GM21825 (cell line): ENCODE measurements around the gene BSN.

Experiments used
- ATAC-seq: cut with Tn5 transposase; IDR thresholded peaks from one replicate; pipeline ENCODE4 v1.9.1; 2021; ENCODE audit warnings: mild to moderate bottlenecking, moderate library complexity; ENCODE audit not compliant: unreplicated experiment

The BSN gene

DNA sequence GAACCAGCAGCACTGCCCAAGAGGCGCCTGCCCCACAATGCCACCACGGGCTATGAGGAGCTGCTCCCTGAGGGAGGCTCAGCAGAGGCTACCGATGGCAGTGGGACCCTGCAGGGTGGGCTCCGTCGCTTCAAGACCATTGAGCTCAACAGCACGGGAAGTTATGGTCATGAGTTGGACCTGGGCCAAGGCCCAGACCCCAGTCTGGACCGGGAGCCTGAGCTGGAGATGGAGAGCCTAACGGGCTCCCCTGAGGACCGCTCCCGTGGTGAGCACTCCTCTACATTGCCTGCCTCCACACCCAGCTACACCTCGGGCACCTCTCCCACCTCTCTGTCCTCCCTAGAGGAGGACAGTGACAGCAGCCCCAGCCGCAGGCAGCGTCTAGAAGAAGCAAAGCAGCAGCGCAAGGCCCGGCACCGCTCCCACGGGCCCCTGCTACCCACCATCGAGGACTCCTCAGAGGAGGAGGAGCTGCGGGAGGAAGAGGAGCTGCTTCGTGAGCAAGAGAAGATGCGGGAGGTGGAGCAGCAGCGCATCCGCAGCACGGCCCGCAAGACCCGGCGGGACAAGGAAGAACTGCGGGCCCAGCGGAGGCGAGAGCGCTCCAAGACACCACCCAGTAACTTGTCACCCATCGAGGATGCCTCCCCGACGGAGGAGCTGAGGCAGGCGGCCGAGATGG lies 98.1 kb downstream of the BSN start:
- no peak for ATAC-seq

DNA sequence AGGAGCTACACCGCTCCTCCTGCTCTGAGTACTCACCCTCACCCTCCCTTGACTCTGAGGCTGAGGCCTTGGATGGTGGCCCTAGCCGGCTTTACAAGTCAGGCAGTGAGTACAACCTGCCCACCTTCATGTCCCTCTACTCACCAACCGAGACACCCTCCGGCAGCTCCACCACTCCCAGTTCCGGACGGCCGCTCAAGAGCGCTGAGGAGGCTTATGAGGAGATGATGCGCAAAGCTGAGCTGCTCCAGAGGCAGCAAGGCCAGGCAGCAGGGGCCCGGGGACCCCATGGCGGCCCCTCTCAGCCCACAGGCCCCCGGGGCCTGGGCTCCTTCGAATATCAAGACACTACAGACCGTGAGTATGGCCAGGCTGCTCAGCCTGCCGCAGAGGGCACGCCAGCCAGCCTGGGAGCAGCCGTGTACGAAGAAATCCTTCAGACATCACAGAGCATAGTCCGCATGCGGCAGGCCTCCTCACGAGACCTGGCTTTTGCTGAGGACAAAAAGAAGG lies 98.7 kb downstream of the BSN start:
- ATAC-seq: no peak

DNA sequence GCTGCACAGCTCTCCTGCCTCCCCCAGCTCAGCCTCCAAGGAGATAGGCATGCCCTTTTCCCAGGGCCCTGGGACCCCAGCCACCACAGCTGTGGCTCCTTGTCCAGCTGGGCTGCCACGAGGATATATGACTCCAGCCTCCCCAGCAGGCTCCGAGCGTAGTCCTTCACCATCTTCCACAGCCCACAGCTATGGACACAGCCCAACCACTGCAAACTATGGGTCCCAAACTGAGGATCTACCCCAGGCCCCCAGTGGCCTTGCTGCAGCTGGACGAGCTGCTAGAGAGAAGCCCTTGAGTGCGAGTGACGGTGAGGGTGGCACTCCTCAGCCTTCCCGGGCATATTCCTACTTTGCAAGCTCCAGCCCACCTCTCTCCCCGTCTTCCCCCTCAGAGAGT lies 99.3 kb downstream of the BSN start:
- no peak for ATAC-seq

GRCh38 chr3:49654176-49654825 lies 100.0 kb downstream of the BSN start:
- no peak for ATAC-seq

DNA sequence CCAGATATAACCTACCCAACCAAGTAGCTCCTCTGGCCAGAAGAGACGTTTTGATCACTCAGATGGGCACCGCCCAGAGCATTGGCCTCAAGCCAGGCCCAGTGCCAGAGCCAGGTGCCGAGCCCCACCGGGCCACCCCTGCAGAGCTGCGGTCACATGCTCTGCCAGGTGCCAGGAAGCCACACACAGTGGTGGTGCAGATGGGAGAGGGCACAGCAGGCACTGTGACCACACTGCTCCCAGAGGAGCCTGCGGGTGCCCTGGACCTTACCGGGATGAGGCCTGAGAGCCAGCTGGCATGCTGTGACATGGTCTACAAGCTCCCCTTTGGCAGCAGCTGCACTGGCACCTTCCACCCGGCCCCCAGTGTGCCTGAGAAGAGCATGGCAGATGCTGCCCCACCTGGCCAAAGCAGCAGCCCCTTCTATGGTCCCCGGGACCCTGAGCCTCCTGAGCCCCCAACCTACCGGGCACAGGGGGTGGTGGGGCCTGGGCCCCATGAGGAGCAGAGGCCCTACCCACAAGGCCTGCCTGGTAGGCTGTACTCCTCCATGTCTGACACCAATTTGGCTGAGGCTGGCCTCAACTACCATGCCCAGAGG lies 100.8 kb downstream of the BSN start:
- no peak for ATAC-seq

DNA sequence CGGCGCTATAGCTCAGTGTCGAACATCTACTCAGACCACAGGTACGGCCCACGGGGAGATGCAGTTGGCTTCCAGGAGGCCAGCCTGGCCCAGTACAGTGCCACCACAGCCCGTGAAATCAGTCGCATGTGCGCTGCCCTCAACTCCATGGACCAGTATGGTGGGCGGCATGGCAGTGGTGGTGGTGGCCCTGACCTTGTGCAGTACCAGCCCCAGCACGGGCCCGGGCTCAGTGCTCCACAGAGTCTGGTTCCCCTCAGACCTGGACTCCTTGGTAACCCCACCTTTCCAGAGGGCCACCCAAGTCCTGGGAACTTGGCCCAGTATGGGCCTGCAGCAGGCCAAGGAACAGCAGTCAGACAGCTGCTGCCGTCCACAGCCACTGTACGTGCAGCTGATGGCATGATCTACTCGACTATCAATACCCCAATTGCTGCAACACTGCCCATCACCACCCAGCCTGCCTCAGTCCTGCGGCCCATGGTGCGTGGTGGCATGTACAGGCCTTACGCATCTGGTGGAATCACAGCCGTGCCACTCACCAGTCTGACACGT lies 101.5 kb downstream of the BSN start:
- ATAC-seq: no peak

DNA sequence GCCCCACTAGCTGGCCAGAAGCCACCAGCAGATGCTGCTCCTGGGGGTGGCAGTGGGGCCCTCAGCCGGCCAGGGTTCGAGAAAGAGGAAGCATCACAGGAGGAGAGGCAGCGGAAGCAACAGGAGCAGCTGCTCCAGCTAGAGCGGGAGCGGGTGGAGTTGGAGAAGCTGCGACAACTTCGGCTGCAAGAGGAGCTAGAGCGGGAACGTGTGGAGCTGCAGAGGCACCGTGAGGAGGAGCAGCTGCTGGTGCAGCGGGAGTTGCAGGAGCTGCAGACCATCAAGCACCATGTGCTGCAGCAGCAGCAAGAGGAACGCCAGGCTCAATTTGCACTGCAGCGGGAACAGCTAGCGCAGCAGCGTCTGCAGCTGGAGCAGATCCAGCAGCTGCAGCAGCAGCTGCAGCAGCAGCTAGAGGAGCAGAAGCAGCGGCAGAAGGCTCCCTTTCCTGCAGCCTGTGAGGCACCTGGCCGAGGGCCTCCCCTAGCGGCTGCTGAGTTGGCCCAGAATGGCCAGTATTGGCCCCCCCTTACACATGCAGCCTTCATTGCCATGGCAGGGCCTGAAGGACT lies 102.3 kb downstream of the BSN start:
- no peak for ATAC-seq

DNA sequence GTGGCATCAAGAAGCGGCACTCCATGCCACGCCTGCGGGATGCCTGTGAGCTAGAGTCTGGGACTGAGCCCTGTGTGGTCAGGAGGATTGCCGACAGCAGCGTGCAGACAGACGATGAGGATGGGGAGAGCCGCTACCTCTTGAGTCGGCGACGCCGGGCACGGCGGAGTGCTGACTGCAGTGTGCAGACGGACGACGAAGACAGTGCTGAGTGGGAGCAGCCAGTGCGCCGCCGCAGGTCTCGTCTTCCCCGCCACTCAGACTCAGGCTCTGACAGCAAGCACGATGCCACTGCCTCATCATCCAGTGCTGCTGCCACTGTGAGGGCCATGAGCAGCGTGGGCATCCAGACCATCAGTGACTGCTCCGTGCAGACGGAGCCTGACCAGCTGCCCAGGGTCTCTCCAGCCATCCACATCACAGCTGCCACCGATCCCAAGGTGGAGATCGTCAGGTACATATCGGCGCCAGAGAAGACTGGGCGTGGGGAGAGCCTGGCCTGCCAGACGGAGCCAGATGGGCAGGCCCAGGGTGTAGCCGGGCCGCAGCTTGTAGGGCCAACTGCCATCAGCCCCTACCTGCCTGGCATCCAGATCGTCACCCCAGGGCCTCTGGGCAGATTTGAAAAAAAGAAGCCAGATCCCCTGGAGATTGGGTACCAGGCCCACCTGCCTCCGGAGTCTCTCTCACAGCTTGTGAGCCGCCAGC lies 103.1 kb downstream of the BSN start:
- no peak for ATAC-seq

GRCh38 chr3:49658711-49659110 lies 104.4 kb downstream of the BSN start:
- ATAC-seq: no peak

- ATAC-seq: no peak
These were observed 105.5 kb downstream of the BSN start for GRCh38 chr3:49659756-49660155.

GRCh38 chr3:49661281-49661680 lies 107.0 kb downstream of the BSN start:
- ATAC-seq: no peak

- ATAC-seq: no peak
These were observed 107.7 kb downstream of the BSN start for GRCh38 chr3:49662021-49662420.

GRCh38 chr3:49662720-49663413 lies 108.6 kb downstream of the BSN start:
- ATAC-seq: no peak

DNA sequence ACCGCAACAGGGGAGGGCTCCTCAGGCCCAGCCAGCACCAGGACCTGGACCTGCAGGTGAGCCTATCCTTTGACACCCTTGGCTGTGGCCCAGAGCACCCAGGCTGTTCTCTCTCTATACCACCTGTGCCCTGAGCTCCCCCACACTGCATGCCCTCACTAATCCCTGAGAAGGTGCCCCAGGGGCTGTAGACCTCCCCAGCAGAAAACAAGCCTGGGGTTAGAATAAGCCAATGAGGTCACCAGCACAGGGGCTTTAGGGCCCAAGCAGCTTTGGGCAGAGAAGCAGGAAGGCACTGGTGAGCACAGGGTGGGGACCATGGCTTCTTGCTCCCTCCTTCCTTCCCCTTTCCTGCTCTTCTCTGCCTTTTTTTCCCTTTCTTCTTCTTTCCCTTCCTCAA lies 109.6 kb downstream of the BSN start:
- no peak for ATAC-seq

- ATAC-seq: no peak
These were observed 110.0 kb downstream of the BSN start for GRCh38 chr3:49664300-49664699.

GRCh38 chr3:49665822-49666519 lies 111.7 kb downstream of the BSN start:
- no peak for ATAC-seq

DNA sequence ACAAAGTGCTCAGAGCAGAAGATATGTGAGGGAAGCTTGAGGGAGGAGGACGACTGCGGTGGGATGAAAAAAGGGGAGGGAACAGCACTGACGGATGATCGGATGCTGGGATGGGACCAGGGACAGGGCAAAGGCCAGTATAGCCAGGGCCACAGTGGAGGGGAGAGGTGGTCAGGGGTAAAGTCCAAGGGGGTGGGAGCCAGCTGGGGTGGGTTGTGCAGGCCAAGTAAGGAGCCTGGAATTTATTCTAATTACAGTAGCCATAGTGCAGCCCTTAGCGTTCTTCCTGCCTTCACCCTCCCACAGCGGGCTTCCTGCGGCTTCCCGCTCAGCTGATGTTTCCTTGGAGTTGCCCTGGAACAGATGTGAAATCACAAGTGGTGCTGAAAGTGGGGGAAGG lies 112.3 kb downstream of the BSN start:
- no peak for ATAC-seq

GRCh38 chr3:49667701-49668413 lies 113.6 kb downstream of the BSN start:
- no peak for ATAC-seq

- ATAC-seq: no peak
These were observed 114.1 kb downstream of the BSN start for GRCh38 chr3:49668414-49668797.
